Measurements from ENCODE around the gene RHOB.

GRCh38 chr2:20482725-20483124 lies 35.9 kb downstream of the RHOB start:
- TF ChIP-seq CTCF (IDR thresholded peaks at IDR 0.05) (no peak), POLR2A (IDR thresholded peaks at IDR 0.05) (no peak)
